Small intestine (tissue), 4 donors: ENCODE data around the gene ZCCHC9. TPM values are rescaled to one million over a fixed set of nuclear protein-coding genes. Genes with fewer than 3 reads are reported as not detected.

ENCODE experiments used
- polyA plus RNA-seq, 4 donors: library from polyadenylated mRNA; stranded (reverse) in 3 of 4; unstranded in 1 of 4; fragments of 200-250 nt in 3 of 4; fragments of 120-200 nt in 1 of 4; gene quantifications; one replicate each; pipeline versions ENCODE4 v1.2.1 to v1.2.3, GENCODE V29; 2013
- donor health status: healthy with polysubstance abuse.
- donor health status: Bipolar disorder and iron deficiency.
- donor health status: healthy.

ZCCHC9 gene
- polyA plus RNA-seq, 4 donors = 24.4 to 38.7 (median 30.4) TPM

Other genes with a start within 250 kb of the ZCCHC9 start
- gene CKMT2, start 68.3 kb upstream of the ZCCHC9 start, polyA plus RNA-seq = 1 to 10 TPM; 1.9 to 9.7 (median 2.5) TPM
- gene ACOT12, start 92.5 kb downstream of the ZCCHC9 start, polyA plus RNA-seq = under 1 TPM in 3 of 4 donors, not detected in 1; 0.22 to 0.38 (median 0.31) TPM